ENCODE results near the gene BNIP3. TPM values are rescaled to one million over a fixed set of nuclear protein-coding genes. Genes with fewer than 3 reads are reported as not detected.

The BNIP3 gene, protein sequence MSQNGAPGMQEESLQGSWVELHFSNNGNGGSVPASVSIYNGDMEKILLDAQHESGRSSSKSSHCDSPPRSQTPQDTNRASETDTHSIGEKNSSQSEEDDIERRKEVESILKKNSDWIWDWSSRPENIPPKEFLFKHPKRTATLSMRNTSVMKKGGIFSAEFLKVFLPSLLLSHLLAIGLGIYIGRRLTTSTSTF
- total RNA-seq, result 100 to 1,000 TPM in 1 of 4 donors, 10 to 100 TPM in 3; 17.1 to 122 (median 31.6) TPM

DNA sequence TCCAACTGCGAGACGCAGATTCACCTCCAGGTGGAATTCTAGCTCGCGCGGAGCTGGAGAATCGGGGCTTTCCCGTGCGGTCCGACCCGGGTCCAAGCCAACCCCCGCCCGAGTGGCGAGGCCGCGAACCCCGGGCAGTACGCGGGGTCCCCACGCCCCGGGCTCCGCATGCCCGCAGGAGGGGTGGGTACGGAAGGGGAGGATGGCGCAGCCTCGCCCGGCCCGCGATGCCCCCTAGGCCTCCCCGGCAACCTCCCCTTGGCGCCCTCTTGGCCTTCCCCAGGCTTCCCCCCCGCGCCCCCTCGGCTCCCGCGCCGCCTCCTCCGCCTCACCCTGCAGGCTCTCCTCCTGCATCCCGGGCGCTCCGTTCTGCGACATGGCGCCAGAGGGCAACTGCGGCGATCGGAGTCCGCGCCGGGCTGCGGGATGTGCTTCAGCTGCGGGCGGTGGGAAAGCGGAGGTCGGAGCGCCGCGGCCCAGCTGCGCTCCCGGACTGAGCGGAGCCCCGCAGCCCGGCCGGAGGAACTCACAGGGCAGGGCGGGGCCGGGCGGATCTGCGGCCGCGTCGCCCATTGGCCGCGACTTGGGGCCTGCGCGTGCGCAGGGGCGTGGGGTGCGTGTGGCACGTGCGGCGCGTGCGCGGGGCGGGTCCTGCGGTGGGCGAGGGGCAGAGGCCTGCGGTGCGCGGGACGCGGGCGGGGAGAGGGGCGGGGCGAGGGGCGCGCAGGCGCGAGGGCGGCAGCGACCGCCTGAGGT lies at the start of gene BNIP3:
Gene BNIP3, minus strand, starts transcription at position 495 of the 756 bp plus-strand sequence. Its CDS starts 117 bp downstream, at position 378.
- intact Hi-C loops (cut with DNase I; ENCODE audit: low total_unique reads), result no loop called here
- Histone ChIP-seq H3K27ac (peak within 1 kb of the TSS; percentile 69), H3K27me3 (no peaks in the 10 kb centered on the region), H3K9me3 (no peaks in the 10 kb centered on the region), H3K4me3 (peak within 1 kb of the TSS; percentile 64 to 83), H3K36me3 (no peaks in the 10 kb centered on the region), H3K4me1 (peaks cover 0 to 14% of the 10 kb centered on the region in 2 donors)
- DNase-seq, result peak; percentile 93 to 96
- TF ChIP-seq POLR2A (IDR thresholded peaks at IDR 0.05), result peak; percentile 85 to 94
- TF ChIP-seq, protein P1, sequence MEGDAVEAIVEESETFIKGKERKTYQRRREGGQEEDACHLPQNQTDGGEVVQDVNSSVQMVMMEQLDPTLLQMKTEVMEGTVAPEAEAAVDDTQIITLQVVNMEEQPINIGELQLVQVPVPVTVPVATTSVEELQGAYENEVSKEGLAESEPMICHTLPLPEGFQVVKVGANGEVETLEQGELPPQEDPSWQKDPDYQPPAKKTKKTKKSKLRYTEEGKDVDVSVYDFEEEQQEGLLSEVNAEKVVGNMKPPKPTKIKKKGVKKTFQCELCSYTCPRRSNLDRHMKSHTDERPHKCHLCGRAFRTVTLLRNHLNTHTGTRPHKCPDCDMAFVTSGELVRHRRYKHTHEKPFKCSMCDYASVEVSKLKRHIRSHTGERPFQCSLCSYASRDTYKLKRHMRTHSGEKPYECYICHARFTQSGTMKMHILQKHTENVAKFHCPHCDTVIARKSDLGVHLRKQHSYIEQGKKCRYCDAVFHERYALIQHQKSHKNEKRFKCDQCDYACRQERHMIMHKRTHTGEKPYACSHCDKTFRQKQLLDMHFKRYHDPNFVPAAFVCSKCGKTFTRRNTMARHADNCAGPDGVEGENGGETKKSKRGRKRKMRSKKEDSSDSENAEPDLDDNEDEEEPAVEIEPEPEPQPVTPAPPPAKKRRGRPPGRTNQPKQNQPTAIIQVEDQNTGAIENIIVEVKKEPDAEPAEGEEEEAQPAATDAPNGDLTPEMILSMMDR (IDR thresholded peaks at IDR 0.05), result no peak

DNA sequence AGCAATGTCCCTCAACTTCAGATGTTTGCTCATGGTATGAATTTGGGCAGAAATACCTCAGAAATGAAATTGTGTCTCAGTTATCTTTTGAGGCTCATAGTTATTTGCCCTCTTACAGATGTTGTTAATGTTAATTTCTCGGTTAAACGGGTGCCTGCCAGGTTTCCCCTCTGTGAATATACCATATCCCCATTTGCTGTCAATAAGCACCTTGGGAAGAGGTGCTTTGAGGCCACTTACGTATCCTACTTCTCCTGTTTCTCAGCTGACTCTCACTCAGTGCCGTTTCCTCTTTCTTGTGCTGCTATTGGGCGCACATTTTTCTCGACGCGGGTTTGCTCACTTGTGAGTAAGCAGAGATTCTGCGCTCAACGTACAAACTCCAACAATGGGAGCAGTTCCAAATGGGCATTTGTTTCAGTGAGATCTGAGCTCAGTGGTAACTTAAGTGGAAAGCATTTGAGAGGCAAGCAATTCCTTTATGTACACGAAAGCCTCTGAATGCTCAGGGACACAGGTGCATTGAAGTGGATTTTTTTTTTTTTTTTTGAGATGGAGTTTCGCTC lies 49.3 kb upstream of the BNIP3 start:
- H3K27ac ChIP-seq, result no peak overlapping the region
- intact Hi-C loops (cut with DNase I; ENCODE audit: low total_unique reads), result no loop called here
- TF ChIP-seq, protein P1 (IDR thresholded peaks at IDR 0.05), result no peak
- TF ChIP-seq POLR2A (IDR thresholded peaks at IDR 0.05), result no peak
- H3K4me3 ChIP-seq, result no peak overlapping the region
- H3K9me3 ChIP-seq, result no peaks in the 10 kb centered on the region
- no peak for DNase-seq
- H3K27me3 ChIP-seq, result peaks cover 0 to 6% of the 10 kb centered on the region in 2 donors
- H3K4me1 ChIP-seq, result peaks cover 0 to under 1% of the 10 kb centered on the region in 2 donors
- no peaks in the 10 kb centered on the region for H3K36me3 ChIP-seq

DNA sequence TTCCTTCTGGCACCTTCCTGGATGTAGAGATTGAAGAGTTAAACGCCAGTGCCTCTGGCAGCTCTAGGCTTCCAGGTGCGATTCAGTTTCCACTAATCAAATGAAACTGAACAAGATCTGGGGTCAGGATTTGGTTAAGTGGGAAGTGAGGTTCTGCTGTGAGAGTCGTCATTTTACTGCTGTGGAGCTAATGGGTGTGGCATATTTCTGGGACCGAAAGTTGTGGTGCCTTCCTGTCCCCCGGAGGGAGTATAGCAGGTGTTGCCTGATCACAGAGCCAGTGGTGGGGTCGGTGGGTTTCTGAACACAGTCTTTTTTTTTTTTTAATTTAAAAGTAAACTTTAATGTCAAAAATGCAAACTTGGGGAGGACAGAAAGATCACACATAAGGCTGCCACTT lies 47.0 kb upstream of the BNIP3 start:
- Histone ChIP-seq H3K9me3 (no peaks in the 10 kb centered on the region), H3K4me3 (no peak overlapping the region), H3K4me1 (no peaks in the 10 kb centered on the region), H3K27ac (no peak overlapping the region), H3K27me3 (peaks cover 0 to 3% of the 10 kb centered on the region in 2 donors), H3K36me3 (no peaks in the 10 kb centered on the region)
- no peak for DNase-seq
- intact Hi-C loops (cut with DNase I; ENCODE audit: low total_unique reads), result loop anchor here (10.0 kb wide), 1 partner anchor 144 kb away; no protein-coding TSS in a partner anchor
- TF ChIP-seq, protein P1 (IDR thresholded peaks at IDR 0.05), result no peak
- TF ChIP-seq POLR2A (IDR thresholded peaks at IDR 0.05), result no peak

DNA sequence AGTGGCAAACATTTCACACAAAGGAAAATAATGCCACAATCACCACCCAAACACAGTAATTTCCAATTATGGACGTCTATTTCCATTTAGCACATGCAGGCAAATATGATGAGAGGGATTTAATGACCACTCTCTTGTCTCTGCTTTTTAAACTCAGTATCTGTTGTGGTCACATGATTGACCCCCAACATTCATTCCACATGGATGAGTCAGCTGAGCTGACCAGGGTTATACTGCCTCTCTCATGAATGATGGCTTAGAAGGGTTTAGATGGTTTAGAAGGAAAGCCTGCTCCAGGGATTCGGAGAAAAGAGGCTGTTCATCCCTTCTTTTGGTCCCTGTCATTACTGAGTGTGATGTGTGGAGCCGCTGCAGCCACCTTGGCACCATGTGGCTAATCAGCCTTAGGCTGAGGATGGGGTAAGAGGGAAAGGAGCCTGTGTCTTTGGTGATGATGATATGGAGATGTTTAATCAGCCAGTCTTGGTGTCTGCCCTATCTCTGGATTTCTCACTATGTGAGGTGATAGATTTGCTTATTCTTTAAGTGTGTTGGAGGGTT lies 45.8 kb upstream of the BNIP3 start:
- no peaks in the 10 kb centered on the region for H3K4me1 ChIP-seq
- no peak for DNase-seq
- no peak overlapping the region for H3K4me3 ChIP-seq
- no peaks in the 10 kb centered on the region for H3K36me3 ChIP-seq
- no peaks in the 10 kb centered on the region for H3K9me3 ChIP-seq
- H3K27ac ChIP-seq, result no peak overlapping the region
- peaks cover 0 to 3% of the 10 kb centered on the region in 2 donors for H3K27me3 ChIP-seq
- TF ChIP-seq POLR2A (IDR thresholded peaks at IDR 0.05), result no peak
- TF ChIP-seq, protein P1 (IDR thresholded peaks at IDR 0.05), result no peak
- intact Hi-C loops (cut with DNase I; ENCODE audit: low total_unique reads), result loop anchor here (10.0 kb wide), 1 partner anchor 143 kb away; no protein-coding TSS in a partner anchor

All from uterus (tissue), 4 donors.